ENCODE data around the gene RELL1.
A peak's percentile ranks its signal among the peaks of the same experiment; 100 is the strongest.
"Not testable (repeated sequence)": the region's sequence is repeated elsewhere in the genome, so short reads cannot be mapped to it uniquely, and the experiment has no call there.

RELL1 gene

DNA sequence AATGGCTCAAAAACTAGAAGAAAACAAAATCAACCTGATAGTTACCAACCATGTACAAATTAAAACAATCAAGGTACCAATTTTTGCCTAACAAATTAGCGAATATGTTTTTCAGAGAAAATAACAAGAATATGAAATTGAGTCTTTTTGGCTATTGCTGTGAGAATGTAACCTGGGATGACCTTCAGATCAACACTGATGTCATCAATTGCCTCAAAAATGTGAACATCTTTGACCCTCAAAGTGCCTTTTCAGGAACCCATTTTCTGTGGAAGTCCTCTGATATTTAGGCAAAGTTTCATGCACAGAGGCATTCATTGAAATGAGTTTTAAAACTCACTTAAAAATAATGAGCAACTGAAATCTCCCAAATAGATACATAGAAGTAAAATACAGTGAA, 6.1 kb downstream of the RELL1 start:
- no peak overlapping the region for H3K4me3 ChIP-seq (ENCODE audit: low read depth, low read length)
- peaks cover 5% of the 10 kb centered on the region; the same call in 1 of the 2 replicates for H3K36me3 ChIP-seq (ENCODE audit: insufficient read depth, low read length)
- no peaks in the 10 kb centered on the region for H3K27me3 ChIP-seq (ENCODE audit: insufficient read depth, low read length)
- no peak overlapping the region for H3K27ac ChIP-seq (ENCODE audit: low read depth, low read length)
- H3K4me1 ChIP-seq (ENCODE audit: control insufficient read depth, insufficient read depth, low read length, unreplicated experiment), result peaks cover 20% of the 10 kb centered on the region
- H2AFZ ChIP-seq (ENCODE audit: low read length, unreplicated experiment), result no peak overlapping the region
- H3K79me2 ChIP-seq (ENCODE audit: control insufficient read depth, insufficient read depth, low read length, unreplicated experiment), result peaks cover 30% of the 10 kb centered on the region

DNA sequence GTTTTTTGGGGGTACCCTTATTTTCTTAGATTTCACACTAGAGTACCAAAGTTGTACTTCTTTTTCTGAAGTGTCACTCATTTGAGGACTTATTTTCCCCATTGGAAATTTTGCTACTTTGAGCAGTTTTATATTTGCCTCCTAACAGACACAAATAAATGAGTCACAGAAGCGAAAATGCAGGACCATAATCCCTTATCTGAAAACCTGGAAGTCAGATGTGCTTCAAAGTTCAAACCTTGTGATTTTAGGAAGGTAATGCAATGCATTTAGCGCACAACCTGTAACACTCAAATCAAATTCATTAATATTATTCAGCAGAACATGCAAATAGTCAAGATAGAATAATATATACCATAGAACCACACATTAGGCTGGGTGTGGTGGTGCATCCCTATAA, 6.9 kb downstream of the RELL1 start:
- Histone ChIP-seq H3K4me3 (ENCODE audit: low read depth, low read length) (no peak overlapping the region), H3K27ac (ENCODE audit: low read depth, low read length) (no peak overlapping the region), H3K27me3 (ENCODE audit: insufficient read depth, low read length) (no peaks in the 10 kb centered on the region), H3K36me3 (ENCODE audit: insufficient read depth, low read length) (peaks cover 5% of the 10 kb centered on the region; the same call in 1 of the 2 replicates), H3K4me1 (ENCODE audit: control insufficient read depth, insufficient read depth, low read length, unreplicated experiment) (peaks cover 17% of the 10 kb centered on the region), H3K79me2 (ENCODE audit: control insufficient read depth, insufficient read depth, low read length, unreplicated experiment) (peaks cover 23% of the 10 kb centered on the region), H2AFZ (ENCODE audit: low read length, unreplicated experiment) (no peak overlapping the region)

DNA sequence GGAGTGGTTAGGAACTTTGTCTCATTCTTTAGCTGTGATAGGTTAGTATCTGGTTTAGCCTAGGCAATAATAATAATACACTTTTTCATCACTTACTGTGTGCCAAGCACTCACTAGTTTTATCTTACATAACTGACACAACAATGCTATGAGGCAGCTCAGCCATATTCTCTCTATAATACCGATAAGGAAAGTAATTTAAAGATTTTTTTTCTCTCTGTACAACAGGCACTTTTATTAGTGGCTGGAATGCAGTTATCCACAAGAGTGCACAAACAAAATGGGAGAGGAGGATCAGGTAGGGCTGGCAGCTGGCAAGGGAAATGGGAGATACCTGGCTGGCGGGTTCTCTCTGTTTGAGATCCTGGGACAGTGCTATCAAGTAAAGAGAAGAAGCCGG, 7.6 kb downstream of the RELL1 start:
- H3K36me3 ChIP-seq (ENCODE audit: insufficient read depth, low read length), result peaks cover 5% of the 10 kb centered on the region; the same call in 1 of the 2 replicates
- H3K27ac ChIP-seq (ENCODE audit: low read depth, low read length), result no peak overlapping the region
- H3K4me3 ChIP-seq (ENCODE audit: low read depth, low read length), result no peak overlapping the region
- H3K27me3 ChIP-seq (ENCODE audit: insufficient read depth, low read length), result no peaks in the 10 kb centered on the region
- H2AFZ ChIP-seq (ENCODE audit: low read length, unreplicated experiment), result no peak overlapping the region
- peaks cover 17% of the 10 kb centered on the region for H3K4me1 ChIP-seq (ENCODE audit: control insufficient read depth, insufficient read depth, low read length, unreplicated experiment)
- peaks cover 21% of the 10 kb centered on the region for H3K79me2 ChIP-seq (ENCODE audit: control insufficient read depth, insufficient read depth, low read length, unreplicated experiment)

- Histone ChIP-seq H3K27ac (ENCODE audit: low read depth, low read length) (no peak overlapping the region), H3K79me2 (ENCODE audit: control insufficient read depth, insufficient read depth, low read length, unreplicated experiment) (peaks cover 27% of the 10 kb centered on the region), H3K36me3 (ENCODE audit: insufficient read depth, low read length) (peaks cover 5% of the 10 kb centered on the region; the same call in 1 of the 2 replicates), H3K4me1 (ENCODE audit: control insufficient read depth, insufficient read depth, low read length, unreplicated experiment) (peaks cover 17% of the 10 kb centered on the region), H2AFZ (ENCODE audit: low read length, unreplicated experiment) (no peak overlapping the region), H3K27me3 (ENCODE audit: insufficient read depth, low read length) (no peaks in the 10 kb centered on the region), H3K4me3 (ENCODE audit: low read depth, low read length) (no peak overlapping the region)
These were observed 10.4 kb downstream of the RELL1 start for GRCh38 chr4:37675587-37676290.

DNA sequence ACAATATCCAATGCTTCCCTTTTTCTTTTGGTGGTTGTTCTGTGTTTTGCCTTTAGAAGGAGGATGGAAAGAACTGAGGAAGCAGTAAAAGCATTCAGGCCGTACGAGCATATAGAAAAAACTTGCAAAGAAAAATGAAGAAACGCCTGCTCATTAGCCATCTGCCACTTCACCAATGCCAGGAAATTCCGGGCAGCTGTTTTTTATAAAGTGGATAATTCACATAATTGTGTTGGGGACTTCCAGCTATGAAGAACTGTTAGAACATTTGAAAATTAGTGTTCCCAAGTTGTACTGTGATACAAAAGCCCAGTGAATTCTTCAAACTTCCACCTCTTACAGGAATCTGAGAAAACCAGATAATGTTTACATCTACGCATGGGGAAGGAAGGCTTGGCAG, 11.7 kb downstream of the RELL1 start:
- Histone ChIP-seq H3K27me3 (ENCODE audit: insufficient read depth, low read length) (no peaks in the 10 kb centered on the region), H3K79me2 (ENCODE audit: control insufficient read depth, insufficient read depth, low read length, unreplicated experiment) (peaks cover 27% of the 10 kb centered on the region), H3K4me1 (ENCODE audit: control insufficient read depth, insufficient read depth, low read length, unreplicated experiment) (peaks cover 11% of the 10 kb centered on the region), H3K27ac (ENCODE audit: low read depth, low read length) (no peak overlapping the region), H3K4me3 (ENCODE audit: low read depth, low read length) (no peak overlapping the region), H3K36me3 (ENCODE audit: insufficient read depth, low read length) (no peaks in the 10 kb centered on the region), H2AFZ (ENCODE audit: low read length, unreplicated experiment) (no peak overlapping the region)

- peaks cover 21% of the 10 kb centered on the region for H3K79me2 ChIP-seq (ENCODE audit: control insufficient read depth, insufficient read depth, low read length, unreplicated experiment)
- H3K36me3 ChIP-seq (ENCODE audit: insufficient read depth, low read length), result no peaks in the 10 kb centered on the region
- peaks cover 3% of the 10 kb centered on the region for H3K4me1 ChIP-seq (ENCODE audit: control insufficient read depth, insufficient read depth, low read length, unreplicated experiment)
- no peak overlapping the region for H2AFZ ChIP-seq (ENCODE audit: low read length, unreplicated experiment)
- H3K4me3 ChIP-seq (ENCODE audit: low read depth, low read length), result no peak overlapping the region
- no peaks in the 10 kb centered on the region for H3K27me3 ChIP-seq (ENCODE audit: insufficient read depth, low read length)
- no peak overlapping the region for H3K27ac ChIP-seq (ENCODE audit: low read depth, low read length)
These were observed 12.5 kb downstream of the RELL1 start for GRCh38 chr4:37673538-37674192.

DNA sequence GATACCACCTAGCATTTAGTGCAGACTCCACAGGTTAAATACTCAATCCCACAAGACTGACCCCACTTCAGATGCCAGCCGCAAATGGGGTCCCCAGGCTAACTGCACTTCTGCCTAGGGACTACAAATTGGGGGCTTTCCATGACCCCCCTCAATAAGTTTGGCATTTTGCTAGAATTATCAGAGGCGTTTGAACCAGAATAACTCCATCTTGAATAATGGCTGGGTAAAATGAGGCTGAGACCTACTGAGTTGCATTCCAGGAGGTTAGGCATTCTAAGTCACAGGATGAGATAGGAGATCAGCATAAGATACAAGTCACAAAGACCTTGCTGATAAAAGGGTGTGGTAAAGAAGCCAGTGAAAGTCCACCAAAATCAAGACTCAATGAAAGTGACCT, 15.1 kb downstream of the RELL1 start:
- H3K79me2 ChIP-seq (ENCODE audit: control insufficient read depth, insufficient read depth, low read length, unreplicated experiment), result peaks cover 19% of the 10 kb centered on the region
- no peaks in the 10 kb centered on the region for H3K36me3 ChIP-seq (ENCODE audit: insufficient read depth, low read length)
- no peak overlapping the region for H3K27ac ChIP-seq (ENCODE audit: low read depth, low read length)

DNA sequence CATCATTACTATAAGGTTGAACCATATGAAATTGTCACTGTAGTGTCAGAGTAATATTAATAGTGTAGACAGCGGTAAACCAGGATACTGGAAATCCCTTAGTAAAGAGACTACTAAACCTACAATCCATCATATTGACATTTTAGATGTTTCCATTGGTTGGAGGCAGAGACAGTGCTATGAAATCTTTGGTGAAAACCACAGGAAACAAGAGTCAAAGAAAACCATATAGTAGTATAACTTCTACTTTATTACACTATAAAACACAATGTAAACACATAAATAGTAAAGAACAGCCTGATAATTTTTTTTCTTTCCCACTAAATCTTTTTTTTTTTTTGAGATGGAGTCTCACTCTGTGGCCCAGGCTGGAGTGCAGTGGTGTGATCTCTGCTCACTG, 15.9 kb downstream of the RELL1 start:
- peaks cover 17% of the 10 kb centered on the region for H3K79me2 ChIP-seq (ENCODE audit: control insufficient read depth, insufficient read depth, low read length, unreplicated experiment)
- H3K4me3 ChIP-seq (ENCODE audit: low read depth, low read length), result no peak overlapping the region
- no peak overlapping the region for H2AFZ ChIP-seq (ENCODE audit: low read length, unreplicated experiment)
- H3K4me1 ChIP-seq (ENCODE audit: control insufficient read depth, insufficient read depth, low read length, unreplicated experiment), result peaks cover 27% of the 10 kb centered on the region
- no peaks in the 10 kb centered on the region for H3K27me3 ChIP-seq (ENCODE audit: insufficient read depth, low read length)
- H3K27ac ChIP-seq (ENCODE audit: low read depth, low read length), result no peak overlapping the region
- no peaks in the 10 kb centered on the region for H3K36me3 ChIP-seq (ENCODE audit: insufficient read depth, low read length)

More for the DNA sequence above, 15.1 kb downstream of the RELL1 start:
- H3K27me3 ChIP-seq (ENCODE audit: insufficient read depth, low read length), result no peaks in the 10 kb centered on the region
- no peak overlapping the region for H2AFZ ChIP-seq (ENCODE audit: low read length, unreplicated experiment)
- no peak overlapping the region for H3K4me3 ChIP-seq (ENCODE audit: low read depth, low read length)
- H3K4me1 ChIP-seq (ENCODE audit: control insufficient read depth, insufficient read depth, low read length, unreplicated experiment), result peaks cover 19% of the 10 kb centered on the region

GRCh38 chr4:37669124-37669523, 17.1 kb downstream of the RELL1 start:
- peaks cover 35% of the 10 kb centered on the region for H3K4me1 ChIP-seq (ENCODE audit: control insufficient read depth, insufficient read depth, low read length, unreplicated experiment)
- not testable (repeated sequence) for H3K27me3 ChIP-seq (ENCODE audit: insufficient read depth, low read length)

GRCh38 chr4:37667197-37668100, 18.7 kb downstream of the RELL1 start:
- H3K4me1 ChIP-seq (ENCODE audit: control insufficient read depth, insufficient read depth, low read length, unreplicated experiment), result peaks cover 48% of the 10 kb centered on the region
- peak overlapping the region; percentile 45 for H3K4me3 ChIP-seq (ENCODE audit: low read depth, low read length)
- peak overlapping the region; percentile 80 for H3K27ac ChIP-seq (ENCODE audit: low read depth, low read length)
- peaks cover 31% of the 10 kb centered on the region for H3K79me2 ChIP-seq (ENCODE audit: control insufficient read depth, insufficient read depth, low read length, unreplicated experiment)
- peak overlapping the region; percentile 18 for H2AFZ ChIP-seq (ENCODE audit: low read length, unreplicated experiment)
- no peaks in the 10 kb centered on the region for H3K36me3 ChIP-seq (ENCODE audit: insufficient read depth, low read length)
- no peaks in the 10 kb centered on the region for H3K27me3 ChIP-seq (ENCODE audit: insufficient read depth, low read length)

More at GRCh38 chr4:37669124-37669523, 17.1 kb downstream of the RELL1 start:
- not testable (repeated sequence) for H3K27ac ChIP-seq (ENCODE audit: low read depth, low read length); H3K4me3 ChIP-seq (ENCODE audit: low read depth, low read length); H3K36me3 ChIP-seq (ENCODE audit: insufficient read depth, low read length); H2AFZ ChIP-seq (ENCODE audit: low read length, unreplicated experiment)
- peaks cover 23% of the 10 kb centered on the region for H3K79me2 ChIP-seq (ENCODE audit: control insufficient read depth, insufficient read depth, low read length, unreplicated experiment)
